ENCODE results near the gene HDAC5.

HDAC5 gene

DNA sequence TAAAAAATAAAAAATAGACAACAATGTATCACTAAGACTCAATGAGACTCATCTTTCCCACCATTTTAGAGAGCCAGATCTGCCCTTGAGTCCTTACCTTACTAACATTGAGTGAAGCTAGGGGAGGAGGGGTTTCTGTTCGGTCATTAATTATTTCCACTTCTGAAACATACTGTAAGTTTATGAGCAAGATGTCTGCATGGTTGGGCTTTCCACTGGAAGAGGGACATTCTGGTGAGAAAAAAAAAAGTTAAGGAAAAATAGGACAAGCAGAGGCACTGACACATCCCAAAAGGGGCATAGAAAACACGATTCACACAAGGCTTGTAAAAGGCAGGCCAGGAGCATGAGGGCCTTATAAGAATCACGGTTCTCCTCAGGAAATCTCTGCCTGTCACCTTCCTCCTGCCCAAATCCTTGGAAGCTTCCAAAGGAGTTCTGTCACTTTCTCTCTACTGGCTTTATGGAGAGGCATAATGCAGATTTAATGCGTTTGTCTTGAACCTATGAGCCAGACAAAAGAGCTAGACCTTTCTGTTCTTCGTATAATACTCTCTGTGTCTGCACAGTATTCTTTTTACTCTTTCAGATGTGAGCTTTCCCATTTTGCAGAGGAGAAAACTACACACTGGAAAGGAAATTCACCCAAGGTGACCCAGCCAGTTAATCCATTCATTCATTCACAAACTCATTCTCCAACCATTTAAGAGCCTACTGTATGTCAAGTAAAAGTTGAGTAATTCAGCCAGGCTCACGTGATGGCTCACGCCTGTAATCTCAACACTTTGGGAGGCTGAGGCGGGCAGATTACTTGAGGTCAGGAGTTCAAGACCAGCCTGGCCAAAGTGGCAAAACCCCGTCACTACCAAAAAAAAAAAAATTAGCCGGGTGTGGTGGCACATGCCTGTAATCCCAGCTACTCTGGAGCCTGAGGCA, 59.5 kb downstream of the HDAC5 start:
- DNase-seq (ENCODE audit: low read depth) = no peak
- no peak overlapping the region for H3K4me3 ChIP-seq (ENCODE audit: control insufficient read depth, low read depth, low read length)
- TF ChIP-seq, protein P1, sequence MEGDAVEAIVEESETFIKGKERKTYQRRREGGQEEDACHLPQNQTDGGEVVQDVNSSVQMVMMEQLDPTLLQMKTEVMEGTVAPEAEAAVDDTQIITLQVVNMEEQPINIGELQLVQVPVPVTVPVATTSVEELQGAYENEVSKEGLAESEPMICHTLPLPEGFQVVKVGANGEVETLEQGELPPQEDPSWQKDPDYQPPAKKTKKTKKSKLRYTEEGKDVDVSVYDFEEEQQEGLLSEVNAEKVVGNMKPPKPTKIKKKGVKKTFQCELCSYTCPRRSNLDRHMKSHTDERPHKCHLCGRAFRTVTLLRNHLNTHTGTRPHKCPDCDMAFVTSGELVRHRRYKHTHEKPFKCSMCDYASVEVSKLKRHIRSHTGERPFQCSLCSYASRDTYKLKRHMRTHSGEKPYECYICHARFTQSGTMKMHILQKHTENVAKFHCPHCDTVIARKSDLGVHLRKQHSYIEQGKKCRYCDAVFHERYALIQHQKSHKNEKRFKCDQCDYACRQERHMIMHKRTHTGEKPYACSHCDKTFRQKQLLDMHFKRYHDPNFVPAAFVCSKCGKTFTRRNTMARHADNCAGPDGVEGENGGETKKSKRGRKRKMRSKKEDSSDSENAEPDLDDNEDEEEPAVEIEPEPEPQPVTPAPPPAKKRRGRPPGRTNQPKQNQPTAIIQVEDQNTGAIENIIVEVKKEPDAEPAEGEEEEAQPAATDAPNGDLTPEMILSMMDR (IDR thresholded peaks at IDR 0.05; ENCODE audit: control insufficient read depth, insufficient read depth, low read depth, low read length, missing control alignments) = no peak

DNA sequence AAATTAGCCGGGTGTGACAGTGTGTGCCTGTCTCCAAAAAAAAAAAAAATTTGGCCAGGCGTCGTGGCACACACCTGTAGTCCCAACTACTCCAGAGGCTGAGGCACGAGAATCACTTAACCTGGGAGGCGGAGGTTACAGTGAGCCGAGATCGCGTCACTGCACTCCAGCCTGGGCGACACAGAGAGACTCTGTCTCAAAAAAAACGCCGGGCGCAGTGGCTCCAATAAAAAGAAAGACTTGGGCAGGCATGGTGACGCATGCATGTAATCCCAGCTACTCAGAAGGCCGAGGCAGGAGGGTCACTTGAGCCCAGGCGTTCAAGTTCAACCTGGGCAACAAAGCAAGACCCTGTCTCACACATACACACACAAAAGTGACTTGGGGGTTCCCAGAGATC, 60.6 kb downstream of the HDAC5 start:
- no peak for DNase-seq (ENCODE audit: low read depth)
- H3K4me3 ChIP-seq (ENCODE audit: control insufficient read depth, low read depth, low read length) = no peak overlapping the region
- TF ChIP-seq, protein P1 (IDR thresholded peaks at IDR 0.05; ENCODE audit: control insufficient read depth, insufficient read depth, low read depth, low read length, missing control alignments) = no peak

DNA sequence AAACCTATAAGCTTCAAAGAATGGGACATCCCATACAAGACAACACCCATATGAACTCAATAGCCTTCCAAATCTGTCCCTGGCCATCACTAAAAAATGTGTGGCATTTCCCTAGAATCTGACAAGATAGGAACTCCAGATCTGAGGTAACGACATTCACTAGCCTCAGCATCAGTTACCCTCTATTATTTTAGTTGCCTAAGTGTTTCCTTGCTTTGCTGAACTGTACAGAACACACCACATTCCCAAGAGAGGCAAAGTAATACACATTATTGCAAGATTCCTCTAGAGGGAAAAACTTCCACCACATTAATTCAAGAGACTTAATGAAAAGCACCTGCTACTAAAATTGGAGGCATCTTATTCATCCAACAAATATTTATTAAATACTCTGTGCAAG, 62.0 kb downstream of the HDAC5 start:
- H3K4me3 ChIP-seq (ENCODE audit: control insufficient read depth, low read depth, low read length) = no peak overlapping the region
- DNase-seq (ENCODE audit: low read depth) = no peak
- TF ChIP-seq, protein P1 (IDR thresholded peaks at IDR 0.05; ENCODE audit: control insufficient read depth, insufficient read depth, low read depth, low read length, missing control alignments) = no peak

DNA sequence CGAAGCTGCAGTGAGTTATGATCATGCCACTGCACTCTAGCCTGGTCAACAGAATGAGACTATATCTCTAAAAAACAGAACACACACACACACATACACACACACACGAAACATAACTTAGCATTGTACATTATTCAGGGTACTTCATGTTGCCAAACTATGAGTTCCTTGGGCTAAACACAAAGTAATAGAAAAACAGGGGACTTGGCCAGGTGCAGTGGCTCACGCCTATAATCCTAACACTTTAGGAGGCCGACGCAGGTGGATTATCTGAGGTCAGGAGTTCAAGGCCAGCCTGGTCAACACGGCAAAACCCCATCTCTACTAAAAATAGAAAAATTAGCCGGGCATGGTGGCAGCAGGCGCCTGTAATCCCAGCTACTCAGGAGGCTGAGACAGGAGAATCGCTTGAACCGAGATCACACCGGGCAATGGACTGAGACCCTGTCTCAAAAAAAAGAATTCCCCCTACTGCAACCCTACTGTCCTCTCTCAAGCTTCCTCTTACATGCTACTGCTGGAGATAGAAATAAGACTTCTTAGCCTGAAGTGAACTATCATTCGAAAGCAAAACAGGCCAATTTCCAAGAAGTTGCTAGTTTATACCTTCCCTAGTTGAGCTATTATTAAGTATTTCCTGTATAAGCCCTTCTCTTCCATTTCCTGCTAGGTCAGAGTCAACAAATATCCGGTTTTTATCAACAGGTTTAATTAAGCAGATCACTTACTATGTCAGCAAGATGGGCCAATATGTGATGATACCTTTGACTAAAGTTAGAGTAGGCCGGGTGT, 64.1 kb downstream of the HDAC5 start:
- no peak overlapping the region for H3K4me3 ChIP-seq (ENCODE audit: control insufficient read depth, low read depth, low read length)
- no peak for DNase-seq (ENCODE audit: low read depth)
- TF ChIP-seq, protein P1 (IDR thresholded peaks at IDR 0.05; ENCODE audit: control insufficient read depth, insufficient read depth, low read depth, low read length, missing control alignments) = no peak

DNA sequence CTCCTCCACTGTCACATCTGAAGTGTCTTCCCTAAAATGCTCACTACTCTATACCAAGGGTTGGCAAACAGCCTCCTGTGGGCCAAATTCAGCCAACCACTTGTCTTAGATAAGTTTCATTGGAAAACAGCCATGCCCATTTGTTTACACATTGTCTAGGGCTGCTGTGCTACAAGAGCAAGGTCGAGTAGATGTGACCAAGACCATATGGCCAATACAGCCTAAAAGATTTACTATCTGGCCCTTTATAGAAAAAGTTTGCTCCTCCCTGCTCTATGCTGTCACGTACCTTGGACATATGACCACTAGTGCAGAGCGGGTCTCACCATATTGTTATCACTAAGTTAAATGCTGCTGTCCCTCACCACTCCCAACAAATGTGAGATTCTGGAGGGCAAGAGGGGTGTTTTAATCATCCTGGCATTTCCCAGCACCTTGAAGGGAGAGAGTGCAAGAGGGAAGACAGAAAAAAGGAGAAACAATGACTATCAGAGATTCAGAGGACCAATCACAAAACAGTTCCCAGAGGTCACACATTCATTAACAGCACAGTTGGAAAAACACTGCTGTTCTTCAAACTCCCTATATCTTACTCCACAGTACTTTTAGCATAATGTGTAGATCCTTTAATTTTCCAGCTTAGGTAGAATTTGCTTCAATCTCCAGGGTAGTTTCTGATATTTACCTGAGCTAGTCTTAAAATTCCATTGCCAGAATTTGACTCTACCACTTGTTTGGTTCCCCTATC, 70.1 kb downstream of the HDAC5 start:
- DNase-seq (ENCODE audit: low read depth) = no peak
- H3K4me3 ChIP-seq (ENCODE audit: control insufficient read depth, low read depth, low read length) = no peak overlapping the region
- TF ChIP-seq, protein P1 (IDR thresholded peaks at IDR 0.05; ENCODE audit: control insufficient read depth, insufficient read depth, low read depth, low read length, missing control alignments) = no peak

All from AG09309 (cell line).